ENCODE results near the gene ZMIZ1.

GRCh38 chr10:79125092-79125491, 56.3 kb downstream of the ZMIZ1 start:
- no peak for TF ChIP-seq POLR2AphosphoS5 (IDR thresholded peaks at IDR 0.05; ENCODE audit: low read depth, low read length)
- TF ChIP-seq FOXP2 (optimal IDR thresholded peaks at IDR 0.05; ENCODE audit: borderline replicate concordance, extremely low read depth, extremely low read length, insufficient read depth): no peak
- TF ChIP-seq TAF1 (IDR thresholded peaks at IDR 0.05; ENCODE audit: borderline replicate concordance, insufficient read depth, low read length): no peak
- TF ChIP-seq SIN3A (IDR thresholded peaks at IDR 0.05; ENCODE audit: borderline replicate concordance, insufficient read depth, low read length): no peak
